Omental fat pad (tissue), 4 donors: ENCODE measurements around the gene DNA2. TPM values are rescaled to one million over a fixed set of nuclear protein-coding genes. Genes with fewer than 3 reads are reported as not detected.

Experiments
- ATAC-seq: fragments of 150-250 bp; one replicate; pipeline ENCODE4 v1.9.1; 2016; ENCODE audit warnings: mild to moderate bottlenecking, moderate library complexity; ENCODE audit not compliant: low FRiP score
- DNase-seq: peaks from one replicate; pipeline ENCODE4 v3.0.0-alpha.2; 2019; ENCODE audit warnings: low spot score
- CTCF ChIP-seq, 3 donors: fragments of 450-650 bp; IDR thresholded peaks; one replicate each; pipeline ENCODE4 v1.5.1; 2016 to 2017; ENCODE audit warnings: antibody characterized with exemption in 3 of 3, mild to moderate bottlenecking in 3 of 3, moderate library complexity in 2 of 3
- total RNA-seq, 4 donors: library from RNA; depleted of rRNA; stranded (reverse); fragments of >200 nt; gene quantifications; one replicate each; pipeline ENCODE4 v1.1.0, GENCODE V29; 2016

DNA2 gene
- total RNA-seq, 4 donors from 2014 or later, result 2.3 to 4.1 (median 3.3) TPM

DNA sequence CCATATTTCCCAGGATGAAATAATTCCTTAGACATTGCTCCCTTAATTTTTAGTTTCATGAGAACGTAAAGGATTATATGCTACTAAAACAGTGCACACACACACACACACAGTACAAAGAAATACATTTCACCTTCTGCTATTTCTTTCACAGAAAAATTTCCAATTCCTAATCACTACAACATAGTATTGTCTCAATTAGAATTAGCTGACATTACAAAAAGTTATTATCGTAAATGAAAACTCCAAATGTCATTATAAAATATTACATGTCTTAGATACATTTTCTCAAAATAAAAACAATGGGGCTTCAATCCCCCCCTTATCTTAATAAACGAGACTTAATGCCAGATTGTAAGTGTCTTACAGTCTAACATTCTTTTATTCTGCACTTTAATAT is 52.4 kb downstream of the DNA2 start:
- ATAC-seq (no peak), DNase-seq (no peak)
- TF ChIP-seq CTCF (IDR thresholded peaks at IDR 0.05), result no peak

DNA sequence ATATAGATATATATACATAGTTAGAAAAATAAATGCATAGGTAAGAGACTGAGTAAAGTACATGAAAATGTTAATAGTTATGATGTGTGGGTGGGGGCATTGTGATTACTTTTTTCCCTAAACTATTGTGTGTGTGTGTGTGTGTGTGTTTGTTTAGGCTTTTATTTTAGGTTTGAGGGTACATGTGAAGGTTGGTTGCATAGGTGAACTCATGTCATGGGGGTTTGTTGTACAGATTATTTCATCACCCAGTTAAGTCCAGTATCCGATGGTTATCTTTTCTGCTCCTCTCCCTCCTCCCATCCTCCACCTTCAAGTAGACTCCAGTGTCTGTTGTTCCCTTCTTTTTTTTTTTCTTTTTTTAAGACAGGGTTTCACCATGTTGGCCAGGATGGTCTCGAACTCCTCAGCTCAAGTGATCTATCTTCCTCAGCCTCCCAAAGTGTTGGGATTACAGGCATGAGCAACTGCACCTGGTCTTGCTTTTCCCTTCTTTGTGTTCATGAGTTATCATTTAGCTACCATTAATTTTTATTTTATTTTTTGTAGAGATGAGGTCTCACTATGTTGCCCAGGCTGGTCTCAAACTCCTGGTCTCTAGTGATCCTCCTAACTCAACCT is 62.8 kb downstream of the DNA2 start:
- DNase-seq (no peak), ATAC-seq (no peak)
- no peak for TF ChIP-seq CTCF (IDR thresholded peaks at IDR 0.05)

GRCh38 chr10:68406815-68407548 is 64.8 kb downstream of the DNA2 start, which contains the start of gene RUFY2:
Gene RUFY2, minus strand, starts transcription at chr10:68407277. Its CDS starts 88 bp downstream, at chr10:68407189.
- DNase-seq, result peak; percentile 40
- peak in 2 of 3 donors; percentile 78 to 91 for TF ChIP-seq CTCF (IDR thresholded peaks at IDR 0.05)
- ATAC-seq, result peak; percentile 96

- ATAC-seq (peak; percentile 71), DNase-seq (no peak)
- no peak for TF ChIP-seq CTCF (IDR thresholded peaks at IDR 0.05)
These were observed 65.5 kb downstream of the DNA2 start for GRCh38 chr10:68406111-68406814.

- ATAC-seq, result no peak
- TF ChIP-seq CTCF (IDR thresholded peaks at IDR 0.05), result no peak
These were observed 68.1 kb downstream of the DNA2 start for GRCh38 chr10:68403701-68404100.

DNA sequence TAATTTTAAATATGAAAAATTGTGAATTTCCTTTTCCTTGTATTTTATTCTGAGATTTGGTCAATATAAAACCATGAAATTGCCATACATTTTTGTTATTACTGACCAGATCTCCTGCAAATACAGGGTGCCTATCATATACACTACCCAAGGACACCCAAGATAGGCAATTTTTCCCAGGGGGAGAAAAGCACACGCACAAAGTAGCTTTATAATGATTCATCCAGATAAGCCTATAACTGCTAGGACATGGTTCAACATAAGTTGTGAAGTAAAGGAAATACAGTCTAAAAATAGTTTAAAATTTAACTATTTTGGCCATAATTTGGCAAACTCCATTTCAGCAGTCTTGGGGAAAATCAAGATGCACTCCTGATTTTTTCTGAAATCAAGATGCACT is 69.5 kb downstream of the DNA2 start:
- TF ChIP-seq CTCF (IDR thresholded peaks at IDR 0.05), result no peak
- DNase-seq (no peak), ATAC-seq (no peak)

More at GRCh38 chr10:68403701-68404100, 68.1 kb downstream of the DNA2 start:
- no peak for DNase-seq
